ENCODE results near the gene CRYBA4.
"Not testable (repeated sequence)": the region's sequence is repeated elsewhere in the genome, so short reads cannot be mapped to it uniquely, and the experiment has no call there.

The CRYBA4 gene

DNA sequence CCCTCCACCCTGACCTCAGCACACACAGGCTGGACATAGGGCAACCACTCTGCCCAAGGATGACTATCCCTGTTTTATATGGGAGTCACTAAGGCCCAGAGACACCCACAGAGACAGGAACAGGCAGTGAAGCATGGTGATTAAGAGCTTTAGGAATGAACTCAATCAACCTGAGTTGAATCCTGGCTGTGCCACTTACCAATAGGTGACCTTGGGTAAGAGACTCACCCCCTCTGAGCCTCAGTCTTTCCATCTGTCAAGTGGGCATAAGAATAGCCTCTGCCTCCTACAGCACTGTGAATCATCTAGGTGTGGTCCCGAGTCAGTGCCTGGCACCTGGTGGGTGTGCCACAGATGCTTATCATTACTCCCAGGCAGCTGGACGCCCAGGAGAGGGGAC, 10.8 kb upstream of the CRYBA4 start:
- H3K9ac ChIP-seq (ENCODE audit: low read length) = no peak overlapping the region

DNA sequence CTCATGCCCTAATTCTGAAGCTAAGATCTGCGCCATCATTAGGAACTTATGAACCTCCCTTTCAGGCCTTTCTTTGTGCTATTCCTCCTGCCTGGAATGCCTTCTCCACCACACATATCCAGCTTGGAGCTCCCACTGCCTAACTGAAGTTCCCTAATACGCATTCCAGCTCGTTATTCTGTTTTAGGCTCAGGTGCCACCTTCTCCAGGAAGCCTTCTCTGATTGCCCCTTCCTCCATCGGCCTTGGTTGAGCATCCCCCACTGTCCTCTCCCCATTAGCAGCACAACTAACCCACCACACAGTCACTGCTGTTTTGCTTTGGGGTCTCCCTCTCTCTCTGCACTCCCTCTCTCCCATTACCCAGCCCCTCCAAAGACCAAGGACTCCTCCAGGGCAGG, 9.1 kb upstream of the CRYBA4 start:
- Histone ChIP-seq H3K4me2 (ENCODE audit: low read length) (no peak overlapping the region), H3K27ac (ENCODE audit: low read length) (no peak overlapping the region), H3K4me3 (ENCODE audit: low read length) (no peak overlapping the region), H3K4me1 (ENCODE audit: low read length) (peaks cover 27% of the 10 kb centered on the region), H3K27me3 (ENCODE audit: low read depth, low read length) (peaks cover 17% of the 10 kb centered on the region), H2AFZ (ENCODE audit: low read depth, low read length) (no peak overlapping the region), H3K9me3 (ENCODE audit: insufficient read depth, low read length) (no peaks in the 10 kb centered on the region), H3K79me2 (ENCODE audit: low read length) (no peaks in the 10 kb centered on the region), H4K20me1 (ENCODE audit: insufficient read depth, low read length) (no peaks in the 10 kb centered on the region), H3K36me3 (replicated peaks; ENCODE audit: low read depth, low read length) (no peaks in the 10 kb centered on the region), H3K9ac (ENCODE audit: low read length) (no peak overlapping the region)
- TF ChIP-seq, protein P1, sequence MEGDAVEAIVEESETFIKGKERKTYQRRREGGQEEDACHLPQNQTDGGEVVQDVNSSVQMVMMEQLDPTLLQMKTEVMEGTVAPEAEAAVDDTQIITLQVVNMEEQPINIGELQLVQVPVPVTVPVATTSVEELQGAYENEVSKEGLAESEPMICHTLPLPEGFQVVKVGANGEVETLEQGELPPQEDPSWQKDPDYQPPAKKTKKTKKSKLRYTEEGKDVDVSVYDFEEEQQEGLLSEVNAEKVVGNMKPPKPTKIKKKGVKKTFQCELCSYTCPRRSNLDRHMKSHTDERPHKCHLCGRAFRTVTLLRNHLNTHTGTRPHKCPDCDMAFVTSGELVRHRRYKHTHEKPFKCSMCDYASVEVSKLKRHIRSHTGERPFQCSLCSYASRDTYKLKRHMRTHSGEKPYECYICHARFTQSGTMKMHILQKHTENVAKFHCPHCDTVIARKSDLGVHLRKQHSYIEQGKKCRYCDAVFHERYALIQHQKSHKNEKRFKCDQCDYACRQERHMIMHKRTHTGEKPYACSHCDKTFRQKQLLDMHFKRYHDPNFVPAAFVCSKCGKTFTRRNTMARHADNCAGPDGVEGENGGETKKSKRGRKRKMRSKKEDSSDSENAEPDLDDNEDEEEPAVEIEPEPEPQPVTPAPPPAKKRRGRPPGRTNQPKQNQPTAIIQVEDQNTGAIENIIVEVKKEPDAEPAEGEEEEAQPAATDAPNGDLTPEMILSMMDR (IDR thresholded peaks at IDR 0.05; ENCODE audit: low read depth, low read length) = no peak
- TF ChIP-seq EZH2phosphoT487 (IDR thresholded peaks at IDR 0.05; ENCODE audit: low read depth) = no peak

More for the DNA sequence above, 10.8 kb upstream of the CRYBA4 start:
- TF ChIP-seq, protein P1 (IDR thresholded peaks at IDR 0.05; ENCODE audit: low read depth, low read length) = no peak
- no peak for TF ChIP-seq EZH2phosphoT487 (IDR thresholded peaks at IDR 0.05; ENCODE audit: low read depth)
- no peak overlapping the region for H3K4me3 ChIP-seq (ENCODE audit: low read length)
- peak overlapping the region; percentile 65 for H3K4me2 ChIP-seq (ENCODE audit: low read length)
- H3K4me1 ChIP-seq (ENCODE audit: low read length) = peaks cover 23% of the 10 kb centered on the region
- peak overlapping the region; percentile 62; the same call in 1 of the 2 replicates for H2AFZ ChIP-seq (ENCODE audit: low read depth, low read length)
- no peaks in the 10 kb centered on the region for H3K9me3 ChIP-seq (ENCODE audit: insufficient read depth, low read length)
- H3K36me3 ChIP-seq (replicated peaks; ENCODE audit: low read depth, low read length) = no peaks in the 10 kb centered on the region
- H4K20me1 ChIP-seq (ENCODE audit: insufficient read depth, low read length) = no peaks in the 10 kb centered on the region
- H3K27me3 ChIP-seq (ENCODE audit: low read depth, low read length) = peaks cover 13% of the 10 kb centered on the region
- H3K27ac ChIP-seq (ENCODE audit: low read length) = no peak overlapping the region
- H3K79me2 ChIP-seq (ENCODE audit: low read length) = no peaks in the 10 kb centered on the region

DNA sequence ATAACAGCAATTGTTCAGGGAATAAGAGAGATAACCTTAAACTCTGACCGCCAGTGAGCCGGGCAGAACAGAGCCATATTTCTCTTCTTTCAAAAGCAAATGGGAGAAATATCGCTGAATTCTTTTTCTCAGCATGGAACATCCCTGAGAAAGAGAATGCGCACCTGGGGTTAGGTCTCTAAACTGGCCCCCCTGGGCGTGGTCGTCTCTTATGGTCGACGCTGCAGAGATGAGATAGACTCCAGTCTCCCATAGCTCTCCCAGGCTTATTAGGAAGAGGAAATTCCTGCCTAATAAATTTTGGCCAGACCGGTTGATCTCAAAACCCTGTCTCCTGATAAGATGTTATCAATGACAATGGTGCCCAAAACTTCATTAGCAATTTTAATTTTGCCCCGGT, 8.0 kb upstream of the CRYBA4 start:
- H3K27ac ChIP-seq (ENCODE audit: low read length); H4K20me1 ChIP-seq (ENCODE audit: insufficient read depth, low read length); H3K4me3 ChIP-seq (ENCODE audit: low read length); H3K79me2 ChIP-seq (ENCODE audit: low read length); H3K9me3 ChIP-seq (ENCODE audit: insufficient read depth, low read length); H3K9ac ChIP-seq (ENCODE audit: low read length); H3K36me3 ChIP-seq (replicated peaks; ENCODE audit: low read depth, low read length); H3K4me2 ChIP-seq (ENCODE audit: low read length); H2AFZ ChIP-seq (ENCODE audit: low read depth, low read length); H3K27me3 ChIP-seq (ENCODE audit: low read depth, low read length): not testable (repeated sequence)
- H3K4me1 ChIP-seq (ENCODE audit: low read length) = peaks cover 30% of the 10 kb centered on the region

DNA sequence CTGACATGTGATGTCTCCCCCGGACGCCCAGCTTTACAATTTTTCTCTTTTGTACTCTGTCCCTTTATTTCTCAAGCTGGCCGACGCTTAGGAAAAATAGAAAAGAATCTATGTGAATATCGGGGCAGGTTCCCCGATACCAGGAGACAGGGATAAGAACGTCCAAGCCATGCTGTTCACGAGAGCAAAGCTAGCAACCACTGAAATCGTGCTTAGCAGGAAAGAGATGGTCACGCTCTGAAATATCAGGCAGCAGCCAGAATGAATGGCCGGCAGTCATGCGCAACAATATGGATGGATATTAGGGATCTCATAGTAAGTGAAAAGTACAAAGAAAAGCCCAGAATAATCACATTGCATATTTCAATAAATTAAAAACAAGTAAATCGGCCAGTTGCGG, 7.4 kb upstream of the CRYBA4 start:
- H3K36me3 ChIP-seq (replicated peaks; ENCODE audit: low read depth, low read length) = no peaks in the 10 kb centered on the region
- no peaks in the 10 kb centered on the region for H4K20me1 ChIP-seq (ENCODE audit: insufficient read depth, low read length)
- TF ChIP-seq, protein P1 (IDR thresholded peaks at IDR 0.05; ENCODE audit: low read depth, low read length) = no peak
- TF ChIP-seq EZH2phosphoT487 (IDR thresholded peaks at IDR 0.05; ENCODE audit: low read depth) = no peak
- no peak overlapping the region for H3K4me3 ChIP-seq (ENCODE audit: low read length)
- no peaks in the 10 kb centered on the region for H3K9me3 ChIP-seq (ENCODE audit: insufficient read depth, low read length)
- no peak overlapping the region for H2AFZ ChIP-seq (ENCODE audit: low read depth, low read length)
- H3K27ac ChIP-seq (ENCODE audit: low read length) = no peak overlapping the region
- H3K9ac ChIP-seq (ENCODE audit: low read length) = no peak overlapping the region
- H3K4me1 ChIP-seq (ENCODE audit: low read length) = peaks cover 30% of the 10 kb centered on the region
- H3K79me2 ChIP-seq (ENCODE audit: low read length) = no peaks in the 10 kb centered on the region
- no peak overlapping the region for H3K4me2 ChIP-seq (ENCODE audit: low read length)
- peaks cover 4% of the 10 kb centered on the region for H3K27me3 ChIP-seq (ENCODE audit: low read depth, low read length)

DNA sequence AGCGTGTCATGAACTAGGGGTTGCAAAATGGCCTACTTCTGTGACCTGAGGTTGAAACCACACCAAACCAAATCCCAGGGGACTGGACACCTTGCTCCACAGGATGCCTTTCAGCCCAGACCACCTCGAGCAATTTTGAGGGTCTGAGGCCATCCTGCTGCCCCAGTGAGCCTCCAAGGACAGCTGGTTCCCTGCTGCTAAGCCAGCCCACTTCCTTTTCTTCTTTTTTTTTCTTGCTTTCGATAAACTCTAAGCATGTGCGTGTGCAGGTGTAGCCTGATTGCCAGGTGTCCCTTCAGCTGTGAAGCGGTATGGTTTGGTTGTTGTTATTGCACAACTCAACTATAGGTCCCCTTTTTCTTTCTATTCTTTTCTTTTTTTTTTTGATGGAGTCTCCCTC, 6.6 kb upstream of the CRYBA4 start:
- Histone ChIP-seq H3K4me3 (ENCODE audit: low read length) (no peak overlapping the region), H2AFZ (ENCODE audit: low read depth, low read length) (no peak overlapping the region)
- TF ChIP-seq, protein P1 (IDR thresholded peaks at IDR 0.05; ENCODE audit: low read depth, low read length) = no peak
- TF ChIP-seq EZH2phosphoT487 (IDR thresholded peaks at IDR 0.05; ENCODE audit: low read depth) = no peak

More for the DNA sequence above, 6.6 kb upstream of the CRYBA4 start:
- Histone ChIP-seq H3K9ac (ENCODE audit: low read length) (no peak overlapping the region), H3K79me2 (ENCODE audit: low read length) (no peaks in the 10 kb centered on the region), H3K4me1 (ENCODE audit: low read length) (peaks cover 23% of the 10 kb centered on the region), H3K27ac (ENCODE audit: low read length) (no peak overlapping the region), H4K20me1 (ENCODE audit: insufficient read depth, low read length) (no peaks in the 10 kb centered on the region), H3K9me3 (ENCODE audit: insufficient read depth, low read length) (no peaks in the 10 kb centered on the region), H3K4me2 (ENCODE audit: low read length) (0 out of 2 replicates have a peak overlapping the region, but pooled peaks have one; percentile 15), H3K36me3 (replicated peaks; ENCODE audit: low read depth, low read length) (no peaks in the 10 kb centered on the region), H3K27me3 (ENCODE audit: low read depth, low read length) (peaks cover 4% of the 10 kb centered on the region)

All from OCI-LY3 (cell line).